Activated T-helper 1 cell treated with Interleukin-2 at 50 U/mL for 16 hours (primary cell): Measurements from ENCODE around the gene ARSJ.
"Not testable (repeated sequence)": the region's sequence is repeated elsewhere in the genome, so short reads cannot be mapped to it uniquely, and the experiment has no call there.

Source experiments
- DNase-seq: peaks from one replicate; pipeline ENCODE4 v3.0.0-alpha.2; 2020; ENCODE audit warnings: low read depth

The ARSJ gene

GRCh38 chr4:113979148-113979904 lies at the start of gene ARSJ:
ARSJ (minus strand) TSS chr4:113979647; CDS start chr4:113978834, 813 bp downstream.
- DNase-seq = no peak

DNA sequence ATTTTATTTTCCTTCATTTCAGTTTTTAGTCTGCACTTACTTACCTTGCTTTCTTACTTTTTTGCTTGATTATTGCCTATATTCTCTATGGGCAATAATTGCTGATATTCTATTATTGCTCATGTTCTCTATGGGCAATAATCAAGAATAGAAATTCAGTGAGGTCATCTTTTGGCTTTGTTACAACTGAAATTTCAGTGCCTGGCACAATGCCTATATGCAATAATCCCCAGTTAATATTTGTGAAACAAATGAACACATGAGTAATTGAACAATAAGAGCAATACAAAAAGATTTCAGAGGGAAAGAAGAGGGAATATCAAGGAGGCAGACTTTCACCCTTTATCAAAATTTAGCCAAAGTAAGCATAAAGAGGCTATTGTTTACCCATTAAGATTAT lies 48.6 kb upstream of the ARSJ start:
- DNase-seq = no peak

GRCh38 chr4:114027596-114027995 lies 48.1 kb upstream of the ARSJ start:
- no peak for DNase-seq

- DNase-seq = no peak
Measured at GRCh38 chr4:114026447-114026846, 47.0 kb upstream of the ARSJ start.

GRCh38 chr4:114025176-114025777 lies 45.8 kb upstream of the ARSJ start:
- no peak for DNase-seq

GRCh38 chr4:114021451-114021850 lies 42.0 kb upstream of the ARSJ start:
- DNase-seq = no peak

GRCh38 chr4:114019969-114020358 lies 40.5 kb upstream of the ARSJ start:
- DNase-seq = no peak

DNA sequence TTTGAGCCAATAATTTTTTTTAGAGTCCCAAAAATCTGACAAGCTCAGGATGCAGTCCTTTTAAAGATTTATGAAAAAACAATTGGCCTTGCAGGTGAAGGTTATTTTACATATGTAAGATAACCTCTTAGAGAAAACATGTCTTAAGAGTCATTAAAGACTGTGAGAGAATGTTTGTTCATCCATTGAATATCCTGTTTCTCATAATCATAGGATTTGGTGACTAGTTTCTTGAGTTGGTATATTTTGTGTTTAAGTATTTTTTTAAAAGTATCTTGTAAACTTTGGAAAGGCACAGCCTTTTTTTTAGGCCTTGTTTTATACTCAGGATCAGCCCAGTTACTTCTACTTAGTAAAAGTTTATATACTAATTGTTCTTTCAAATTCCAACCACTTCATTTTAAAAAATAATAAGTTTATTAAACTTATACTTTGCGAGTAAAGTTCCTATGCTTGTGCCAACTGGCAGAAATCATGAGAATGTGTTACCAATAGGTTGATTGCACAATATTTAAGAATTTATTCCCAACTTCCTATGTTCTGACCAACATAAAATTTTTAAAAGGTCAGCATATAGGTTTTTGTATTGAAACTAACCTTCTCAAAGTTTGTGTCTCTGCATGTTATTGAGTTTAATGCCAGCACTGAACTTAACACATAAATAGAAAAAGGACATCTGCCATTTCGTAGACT lies 40.0 kb upstream of the ARSJ start:
- DNase-seq = no peak

DNA sequence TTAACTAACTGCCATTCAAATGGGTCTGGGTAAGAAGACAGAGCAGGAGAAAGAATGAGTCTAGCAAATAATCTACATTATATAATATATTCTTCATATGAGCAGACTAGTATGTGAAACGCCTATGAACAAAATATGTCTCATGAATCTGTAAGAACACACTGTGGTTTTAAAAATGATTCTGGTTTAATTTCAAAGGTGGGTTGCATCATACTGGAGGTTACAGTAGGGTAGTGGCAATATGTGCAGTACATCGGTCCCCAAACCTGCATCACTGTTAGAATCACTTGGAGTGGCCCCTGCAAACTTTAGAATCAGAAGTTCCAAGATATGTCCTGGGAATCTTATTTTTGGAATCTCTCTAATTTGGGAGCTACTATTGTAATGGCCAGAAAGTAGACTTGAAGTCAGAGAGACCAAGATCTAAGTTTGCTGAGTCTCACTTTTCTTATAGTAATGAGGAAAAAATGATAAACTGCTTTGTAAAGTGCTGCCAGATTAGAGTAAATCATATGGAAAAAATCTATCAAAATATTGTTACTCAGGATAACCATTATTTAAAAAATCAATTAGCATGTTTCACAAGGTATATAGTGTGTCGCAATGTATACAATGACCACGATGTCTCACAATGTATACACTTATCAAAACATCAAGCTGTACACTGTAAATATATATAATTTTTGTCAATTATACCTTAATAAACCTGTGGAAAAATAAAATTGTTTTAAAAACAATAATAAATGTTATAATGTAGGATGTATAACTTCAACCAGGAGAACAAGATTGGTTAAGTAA lies 37.9 kb upstream of the ARSJ start:
- DNase-seq = no peak

GRCh38 chr4:114015444-114015899 lies 36.0 kb upstream of the ARSJ start:
- no peak for DNase-seq

- not testable (repeated sequence) for DNase-seq
Measured at GRCh38 chr4:114013201-114013600, 33.8 kb upstream of the ARSJ start.

- no peak for DNase-seq
Measured at GRCh38 chr4:114012749-114013148, 33.3 kb upstream of the ARSJ start.

- DNase-seq = no peak
Measured at GRCh38 chr4:114005569-114006442, 26.4 kb upstream of the ARSJ start.

DNA sequence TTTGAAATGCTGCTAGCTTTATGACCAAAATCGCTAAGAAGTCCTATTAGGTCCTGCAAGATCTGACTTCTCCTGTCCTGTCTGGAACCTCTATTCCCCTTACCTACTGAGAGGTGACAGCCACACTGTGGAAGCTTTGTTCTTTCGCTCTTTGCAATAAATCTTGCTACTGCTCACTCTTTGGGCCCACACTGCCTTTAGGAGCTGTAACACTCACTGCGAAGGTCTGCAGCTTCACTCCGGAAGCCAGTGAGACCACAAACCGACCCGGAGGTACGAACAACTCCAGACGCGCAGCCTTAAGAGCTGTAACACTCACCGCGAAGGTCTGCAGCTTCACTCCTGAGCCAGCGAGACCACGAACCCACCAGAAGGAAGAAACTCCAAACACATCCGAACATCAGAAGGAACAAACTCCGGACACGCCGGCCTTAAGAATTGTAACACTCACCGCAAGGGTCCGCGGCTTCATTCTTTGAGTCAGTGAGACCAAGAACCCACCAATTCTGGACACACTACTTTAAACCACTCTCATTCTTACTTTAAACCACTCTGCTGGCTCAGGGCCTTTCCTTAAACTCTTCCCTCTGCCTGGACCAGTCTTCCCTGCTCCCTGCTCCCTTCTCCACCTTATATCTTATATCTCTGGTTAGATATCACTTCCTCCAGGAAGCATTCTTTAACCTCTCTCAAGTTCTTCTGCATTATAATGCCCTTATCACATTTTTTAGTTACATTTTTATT lies 25.2 kb upstream of the ARSJ start:
- not testable (repeated sequence) for DNase-seq

DNA sequence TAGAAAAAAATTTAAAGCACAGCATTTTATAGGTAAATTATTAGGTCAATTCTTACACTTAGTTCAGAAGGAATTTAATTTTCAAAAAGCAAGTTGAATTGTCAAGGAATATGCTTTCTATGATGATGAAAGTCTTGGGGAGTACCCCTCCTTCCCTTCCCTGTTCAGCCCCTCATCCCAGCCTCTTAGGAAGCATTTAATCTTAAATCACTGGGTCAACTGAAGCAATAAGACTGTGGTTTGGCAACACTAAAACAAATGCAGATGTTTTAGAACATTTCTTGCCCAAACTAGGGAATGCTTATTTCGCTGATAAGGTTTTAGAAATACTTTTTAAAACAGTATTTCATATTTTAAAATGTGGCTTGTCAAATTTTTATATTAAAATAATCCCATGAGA lies 19.1 kb upstream of the ARSJ start:
- DNase-seq = no peak

DNA sequence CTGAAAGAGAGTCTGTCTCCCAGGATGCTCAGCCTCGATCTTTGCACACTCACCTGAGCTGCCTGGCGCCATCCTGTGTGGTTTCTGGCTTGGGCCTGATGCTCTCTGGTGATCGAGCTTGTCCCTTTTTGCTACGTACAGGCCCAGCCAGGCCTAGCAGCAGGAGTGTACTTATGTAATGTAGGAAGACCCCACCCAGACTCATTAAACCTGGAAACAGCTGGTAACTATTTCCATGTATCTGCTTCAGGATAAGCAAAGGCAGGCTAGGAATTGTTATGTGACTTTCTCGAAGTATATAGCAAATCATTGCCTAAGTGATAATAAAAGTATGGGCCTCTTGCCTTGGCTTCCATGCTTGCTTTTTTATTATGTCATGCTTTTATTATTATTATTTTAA lies 18.6 kb upstream of the ARSJ start:
- no peak for DNase-seq

GRCh38 chr4:113997206-113997605 lies 17.8 kb upstream of the ARSJ start:
- DNase-seq = no peak

DNA sequence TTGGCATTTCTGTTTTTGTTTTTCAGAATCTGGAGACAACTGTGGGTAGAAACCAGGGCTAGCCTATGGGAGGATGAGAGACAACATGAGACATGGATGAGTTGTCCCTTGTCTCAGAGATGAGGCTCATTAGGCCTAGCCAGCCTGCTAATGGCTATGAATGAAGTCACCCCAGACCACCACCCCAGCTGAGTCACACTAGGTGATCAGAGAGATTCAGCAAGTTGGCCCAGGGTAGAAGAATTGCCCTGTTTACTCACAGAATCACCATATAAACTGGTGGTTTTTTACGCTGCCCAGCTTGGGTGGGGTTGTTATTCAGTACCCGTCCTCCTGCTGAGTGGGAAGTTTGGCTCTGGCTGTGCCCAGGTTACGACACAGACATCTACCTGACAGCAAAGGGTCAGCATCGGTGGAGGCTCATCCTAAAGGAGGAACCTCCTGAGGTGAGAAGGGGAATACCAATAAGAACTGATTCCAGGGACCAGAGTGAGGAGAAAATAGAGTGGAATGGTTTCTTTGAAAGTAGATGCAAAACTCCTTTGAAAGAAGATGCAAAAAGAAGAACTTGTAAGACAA lies 17.2 kb upstream of the ARSJ start:
- DNase-seq = no peak

DNA sequence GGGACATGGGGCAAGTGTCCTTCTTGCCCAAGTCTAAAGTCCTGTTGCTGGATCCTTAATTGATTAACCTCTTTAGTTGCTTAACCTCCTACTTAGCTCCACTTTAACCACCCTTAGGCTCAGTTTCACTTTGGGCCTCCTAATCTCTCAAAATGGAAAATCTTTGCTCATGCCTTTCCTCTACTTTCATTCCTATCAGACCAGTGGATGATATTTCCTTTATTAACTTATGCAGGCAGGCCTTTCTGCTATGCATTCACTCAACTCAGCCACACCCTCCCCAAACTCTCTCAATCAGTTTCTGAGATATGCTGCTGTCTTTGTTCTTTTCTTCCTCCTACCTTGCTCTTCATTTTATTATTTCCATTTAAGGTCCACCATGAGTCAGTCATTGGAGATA lies 14.4 kb upstream of the ARSJ start:
- DNase-seq = no peak

- DNase-seq = no peak
Measured at GRCh38 chr4:113990886-113991285, 11.4 kb upstream of the ARSJ start.
